ENCODE measurements around the gene TTYH3.

TTYH3 gene

DNA sequence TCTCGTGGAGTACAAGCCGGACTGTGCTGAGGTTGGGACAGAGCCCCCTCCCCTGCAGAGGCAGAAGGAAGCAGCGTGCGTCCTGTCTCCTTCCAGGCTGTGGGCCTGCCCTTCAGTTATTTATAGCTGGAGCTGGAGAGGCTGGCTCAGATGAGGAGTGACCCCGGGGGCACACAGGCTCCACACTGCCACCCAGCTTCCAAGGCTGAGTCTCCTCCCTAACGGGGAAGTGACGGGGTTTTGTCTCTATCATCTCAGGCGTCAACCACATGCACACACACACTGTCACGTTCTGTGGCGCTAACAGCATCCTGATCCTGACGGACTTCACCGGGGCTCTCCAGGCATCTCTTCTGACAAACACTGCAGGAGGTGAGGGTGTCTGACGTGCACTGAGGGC is 81.6 kb downstream of the TTYH3 start:
- no peaks in the 10 kb centered on the region for H3K36me3 ChIP-seq (replicated peaks)
- in situ Hi-C loops (cut with MboI; ENCODE audit: low sequenced_read_pairs), result no loop called here
- no peaks in the 10 kb centered on the region for H3K27me3 ChIP-seq (ENCODE audit: low read depth)
- H3K4me3 ChIP-seq, result no peak overlapping the region
- peak in 1 of 2 experiments; percentile 22 for DNase-seq (ENCODE audit: low spot score in 2 of 2)
- H3K9me3 ChIP-seq, result no peaks in the 10 kb centered on the region
- H3K4me1 ChIP-seq, result no peaks in the 10 kb centered on the region

DNA sequence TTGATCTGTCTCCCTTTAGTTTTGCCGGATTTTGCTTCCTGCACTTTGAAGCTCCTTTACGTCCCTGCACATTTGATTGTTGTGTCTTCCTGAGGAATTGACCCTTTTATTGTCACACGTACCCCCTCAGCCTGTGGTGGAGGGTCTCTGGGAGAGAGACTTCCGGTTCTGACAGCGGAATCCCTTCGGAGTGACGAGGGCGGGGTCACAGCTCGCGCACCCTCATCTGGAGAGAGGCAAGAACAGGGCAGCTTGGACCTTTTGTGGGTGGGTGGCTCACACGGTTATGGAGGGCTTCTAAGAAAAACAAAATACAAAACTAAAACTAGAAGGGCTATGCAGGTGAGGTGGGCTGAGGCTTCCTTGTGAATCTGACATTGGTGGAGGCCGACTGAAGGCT is 82.2 kb downstream of the TTYH3 start:
- Histone ChIP-seq H3K4me3 (no peak overlapping the region), H3K4me1 (no peaks in the 10 kb centered on the region), H3K36me3 (replicated peaks) (no peaks in the 10 kb centered on the region), H3K9me3 (no peaks in the 10 kb centered on the region), H3K27me3 (ENCODE audit: low read depth) (no peaks in the 10 kb centered on the region)
- in situ Hi-C loops (cut with MboI; ENCODE audit: low sequenced_read_pairs), result no loop called here
- DNase-seq (ENCODE audit: low spot score in 2 of 2), result no peak

All from HAP-1 (cell line).